Measurements from ENCODE around the gene ABO.
A peak's percentile ranks its signal among the peaks of the same experiment; 100 is the strongest.
"Not testable (repeated sequence)": the region's sequence is repeated elsewhere in the genome, so short reads cannot be mapped to it uniquely, and the experiment has no call there.

ABO gene

GRCh38 chr9:133238851-133239532 is 36.0 kb downstream of the ABO start:
- FAIRE-seq (no peak), DNase-seq (ENCODE audit: insufficient read length, low spot score) (peak; percentile 60)
- peak; percentile 43 for TF ChIP-seq CTCF (IDR thresholded peaks at IDR 0.05; ENCODE audit: insufficient read depth, missing control alignments)

GRCh38 chr9:133238272-133238850 is 36.6 kb downstream of the ABO start:
- no peak for DNase-seq (ENCODE audit: insufficient read length, low spot score)
- FAIRE-seq, result no peak
- TF ChIP-seq CTCF (IDR thresholded peaks at IDR 0.05; ENCODE audit: insufficient read depth, missing control alignments), result no peak

- no peak for FAIRE-seq
- no peak for TF ChIP-seq CTCF (IDR thresholded peaks at IDR 0.05; ENCODE audit: insufficient read depth, missing control alignments)
- no peak for DNase-seq (ENCODE audit: insufficient read length, low spot score)
These were observed 37.8 kb downstream of the ABO start for GRCh38 chr9:133237035-133237731.

- not testable (repeated sequence) for FAIRE-seq; DNase-seq (ENCODE audit: insufficient read length, low spot score)
These were observed 38.5 kb downstream of the ABO start for GRCh38 chr9:133236291-133237034.

- no peak for TF ChIP-seq CTCF (IDR thresholded peaks at IDR 0.05; ENCODE audit: insufficient read depth, missing control alignments)
- no peak for DNase-seq (ENCODE audit: insufficient read length, low spot score)
- FAIRE-seq, result no peak
These were observed 39.3 kb downstream of the ABO start for GRCh38 chr9:133235549-133236222.

- no peak for FAIRE-seq
- no peak for DNase-seq (ENCODE audit: insufficient read length, low spot score)
- TF ChIP-seq CTCF (IDR thresholded peaks at IDR 0.05; ENCODE audit: insufficient read depth, missing control alignments), result no peak
These were observed 40.3 kb downstream of the ABO start for GRCh38 chr9:133234577-133235322.

All from D721Med (cell line).